ENCODE results near the gene CDH15.
"Not testable (repeated sequence)": the region's sequence is repeated elsewhere in the genome, so short reads cannot be mapped to it uniquely, and the experiment has no call there.

Gene CDH15

DNA sequence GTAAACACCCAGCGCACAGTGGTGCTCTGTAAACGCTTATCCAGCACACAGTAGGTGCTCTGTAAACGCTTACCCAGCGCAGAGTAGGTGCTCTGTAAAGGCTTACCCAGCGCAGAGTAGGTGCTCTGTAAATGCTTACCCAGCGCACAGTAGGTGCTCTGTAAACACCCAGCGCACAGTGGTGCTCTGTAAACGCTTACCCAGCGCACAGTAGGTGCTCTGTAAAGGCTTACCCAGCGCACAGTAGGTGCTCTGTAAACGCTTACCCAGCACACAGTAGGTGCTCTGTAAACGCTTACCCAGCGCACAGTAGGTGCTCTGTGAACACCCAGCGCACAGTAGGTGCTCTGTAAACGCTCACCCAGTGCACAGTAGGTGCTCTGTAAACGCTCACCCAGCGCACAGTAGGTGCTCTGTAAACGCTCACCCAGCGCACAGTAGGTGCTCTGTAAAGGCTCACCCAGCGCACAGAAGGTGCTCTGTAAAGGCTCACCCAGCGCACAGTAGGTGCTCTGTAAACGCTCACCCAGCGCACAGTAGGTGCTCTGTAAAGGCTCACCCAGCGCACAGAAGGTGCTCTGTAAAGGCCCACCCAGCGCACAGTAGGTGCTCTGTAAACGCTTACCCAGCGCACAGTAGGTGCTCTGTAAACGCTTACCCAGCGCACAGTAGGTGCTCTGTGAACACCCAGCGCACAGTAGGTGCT is 14.5 kb downstream of the CDH15 start:
- DNase-seq (ENCODE audit: extremely low read depth in 1 of 2, low read depth in 1 of 2): not testable (repeated sequence)

DNA sequence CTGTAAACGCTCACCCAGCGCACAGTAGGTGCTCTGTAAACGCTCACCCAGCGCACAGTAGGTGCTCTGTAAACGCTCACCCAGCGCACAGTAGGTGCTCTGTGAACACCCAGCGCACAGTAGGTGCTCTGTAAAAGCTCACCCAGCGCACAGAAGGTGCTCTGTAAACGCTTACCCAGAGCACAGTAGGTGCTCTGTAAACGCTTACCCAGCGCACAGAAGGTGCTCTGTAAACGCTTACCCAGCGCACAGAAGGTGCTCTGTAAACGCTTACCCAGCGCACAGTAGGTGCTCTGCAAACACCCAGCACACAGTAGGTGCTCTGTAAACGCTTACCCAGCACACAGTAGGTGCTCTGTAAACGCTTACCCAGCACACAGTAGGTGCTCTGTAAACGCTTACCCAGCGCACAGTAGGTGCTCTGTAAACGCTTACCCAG is 15.1 kb downstream of the CDH15 start:
- not testable (repeated sequence) for DNase-seq (ENCODE audit: extremely low read depth in 1 of 2, low read depth in 1 of 2)

DNA sequence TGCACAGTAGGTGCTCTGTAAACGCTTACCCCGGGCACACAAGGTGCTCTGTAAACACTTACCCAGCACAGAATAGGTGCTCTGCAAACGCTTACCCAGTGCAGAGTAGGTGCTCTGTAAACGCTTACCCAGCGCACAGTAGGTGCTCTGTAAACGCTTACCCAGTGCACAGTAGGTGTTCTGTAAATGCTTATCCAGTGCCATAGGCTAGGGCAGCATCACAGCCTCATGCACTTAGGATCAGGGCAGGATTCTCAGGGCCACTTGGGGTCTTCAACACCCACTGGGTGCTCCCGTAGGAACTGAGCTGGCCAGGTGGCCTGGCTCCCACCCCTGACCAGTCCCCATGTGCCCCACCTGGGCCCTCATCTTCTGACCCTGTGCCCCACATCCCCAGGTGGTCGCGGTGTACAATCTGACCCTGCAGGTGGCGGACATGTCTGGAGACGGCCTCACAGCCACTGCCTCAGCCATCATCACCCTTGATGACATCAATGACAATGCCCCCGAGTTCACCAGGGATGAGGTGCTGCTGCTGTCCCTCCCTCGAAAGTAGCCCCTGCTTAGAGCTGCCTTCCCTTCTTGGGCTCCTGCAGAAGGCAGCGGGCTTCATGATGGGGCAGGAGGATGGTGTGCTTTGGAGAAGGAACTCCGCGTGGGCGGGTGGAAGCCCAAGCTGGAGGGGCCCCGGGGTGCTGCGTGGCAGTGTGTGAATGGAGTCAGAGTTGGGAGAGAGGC is 15.7 kb downstream of the CDH15 start:
- no peak for DNase-seq (ENCODE audit: extremely low read depth in 1 of 2, low read depth in 1 of 2)

DNA sequence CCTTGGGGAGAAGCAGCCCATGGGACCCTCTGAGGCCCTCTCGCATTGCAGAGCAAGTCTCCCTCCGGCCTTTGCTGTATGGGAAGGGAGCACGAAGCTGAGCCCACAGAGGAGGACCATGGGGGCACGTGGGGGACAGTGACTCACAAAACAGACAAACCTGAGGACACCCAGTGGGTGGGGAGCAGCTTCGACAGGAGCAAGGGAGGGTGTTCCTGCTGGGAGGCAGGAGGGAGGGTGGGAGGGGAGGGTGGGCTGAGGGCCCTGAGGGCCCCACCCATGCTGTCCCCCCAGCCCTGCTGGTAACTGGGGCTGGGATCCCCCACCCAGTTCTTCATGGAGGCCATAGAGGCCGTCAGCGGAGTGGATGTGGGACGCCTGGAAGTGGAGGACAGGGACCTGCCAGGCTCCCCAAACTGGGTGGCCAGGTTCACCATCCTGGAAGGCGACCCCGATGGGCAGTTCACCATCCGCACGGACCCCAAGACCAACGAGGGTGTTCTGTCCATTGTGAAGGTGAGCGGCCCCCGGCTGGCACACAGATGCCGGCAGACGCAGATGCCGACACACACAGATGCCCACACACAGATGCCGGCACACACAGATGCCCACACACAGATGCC is 16.3 kb downstream of the CDH15 start:
- no peak for DNase-seq (ENCODE audit: extremely low read depth in 1 of 2, low read depth in 1 of 2)

GRCh38 chr16:89188471-89189357 is 17.2 kb downstream of the CDH15 start:
- not testable (repeated sequence) for DNase-seq (ENCODE audit: extremely low read depth in 1 of 2, low read depth in 1 of 2)

- no peak for DNase-seq (ENCODE audit: extremely low read depth in 1 of 2, low read depth in 1 of 2)
Observed at GRCh38 chr16:89189358-89190025, 17.9 kb downstream of the CDH15 start.

DNA sequence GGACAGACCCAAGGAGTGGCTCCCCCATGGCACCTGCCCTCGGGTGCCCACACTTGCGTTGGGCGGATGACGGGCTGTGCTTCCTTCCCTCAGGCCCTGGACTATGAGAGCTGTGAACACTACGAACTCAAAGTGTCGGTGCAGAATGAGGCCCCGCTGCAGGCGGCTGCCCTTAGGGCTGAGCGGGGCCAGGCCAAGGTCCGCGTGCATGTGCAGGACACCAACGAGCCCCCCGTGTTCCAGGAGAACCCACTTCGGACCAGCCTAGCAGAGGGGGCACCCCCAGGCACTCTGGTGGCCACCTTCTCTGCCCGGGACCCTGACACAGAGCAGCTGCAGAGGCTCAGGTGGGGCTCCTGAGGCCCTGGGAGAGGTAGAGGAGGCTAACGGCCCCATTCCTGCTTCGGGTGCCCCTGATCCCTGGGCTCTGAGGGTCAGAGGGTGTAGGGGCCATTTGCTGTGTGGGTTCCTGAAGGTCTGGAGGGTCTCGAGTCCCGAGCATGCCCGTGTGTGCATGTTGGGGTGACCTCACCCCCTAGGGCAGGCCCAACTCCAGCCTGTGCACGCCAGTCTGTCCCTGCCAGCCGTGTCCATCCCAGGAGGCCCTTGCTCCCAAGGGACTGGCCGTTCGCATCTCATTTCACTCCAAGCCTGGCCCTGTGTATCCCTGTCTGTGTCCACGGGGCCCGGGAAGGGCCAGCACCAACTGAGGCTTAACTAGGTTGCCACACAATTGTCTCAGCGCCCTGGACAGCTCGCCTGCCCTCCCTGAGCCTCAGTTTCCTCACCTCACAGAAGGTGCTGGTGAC is 18.8 kb downstream of the CDH15 start:
- DNase-seq (ENCODE audit: extremely low read depth in 1 of 2, low read depth in 1 of 2): no peak

GRCh38 chr16:89191033-89191900 is 19.7 kb downstream of the CDH15 start:
- DNase-seq (ENCODE audit: extremely low read depth in 1 of 2, low read depth in 1 of 2): no peak

DNA sequence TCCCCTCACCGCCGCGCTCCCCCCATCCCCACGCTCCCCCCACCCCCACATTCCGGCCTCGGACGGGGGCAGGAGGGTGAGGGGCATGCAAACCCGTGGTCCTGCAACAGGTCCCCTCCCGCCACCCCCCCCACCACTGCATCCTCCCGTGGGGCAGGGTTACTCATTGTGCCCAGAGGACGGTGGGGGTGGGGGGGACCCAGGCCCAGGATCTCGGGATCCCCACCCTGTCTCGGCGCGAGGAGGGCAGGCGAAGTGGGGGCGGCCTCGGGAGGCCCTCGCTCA is 20.3 kb downstream of the CDH15 start:
- no peak for DNase-seq (ENCODE audit: extremely low read depth in 1 of 2, low read depth in 1 of 2)

GRCh38 chr16:89192186-89192955 is 20.8 kb downstream of the CDH15 start:
- peak in 1 of 2 donors; percentile 29 for DNase-seq (ENCODE audit: extremely low read depth in 1 of 2, low read depth in 1 of 2)

DNA sequence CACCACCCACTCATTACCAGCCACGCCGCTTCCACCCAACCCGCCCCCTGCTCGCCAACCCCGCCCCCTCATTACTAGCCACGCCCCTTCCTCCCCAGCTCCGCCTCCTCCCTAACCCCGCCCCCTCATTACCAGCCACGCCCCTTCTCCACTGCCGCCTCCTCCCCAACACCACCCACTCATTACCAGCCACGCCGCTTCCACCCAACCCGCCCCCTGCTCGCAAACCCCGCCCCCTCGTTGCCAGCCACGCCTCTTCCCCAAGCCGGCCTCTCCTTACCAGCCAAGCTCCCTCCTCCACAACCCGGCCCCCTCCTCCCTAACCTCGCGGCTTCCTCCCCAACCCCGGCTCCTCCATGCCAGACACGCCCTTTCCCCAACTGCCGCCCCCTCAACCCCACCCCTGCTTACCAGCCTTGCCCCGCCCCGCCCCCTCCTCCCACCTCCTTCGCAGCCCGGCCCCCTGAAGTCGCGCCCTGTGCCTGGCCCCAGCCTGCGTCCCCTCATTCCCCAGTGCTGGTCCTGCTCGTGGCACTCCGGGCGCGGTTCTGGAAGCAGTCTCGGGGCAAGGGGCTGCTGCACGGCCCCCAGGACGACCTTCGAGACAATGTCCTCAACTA is 21.5 kb downstream of the CDH15 start:
- peak in 1 of 2 donors; percentile 61 for DNase-seq (ENCODE audit: extremely low read depth in 1 of 2, low read depth in 1 of 2)

GRCh38 chr16:89193576-89194293 is 22.2 kb downstream of the CDH15 start:
- DNase-seq (ENCODE audit: extremely low read depth in 1 of 2, low read depth in 1 of 2): no peak

GRCh38 chr16:89194340-89195311 is 23.1 kb downstream of the CDH15 start:
- no peak for DNase-seq (ENCODE audit: extremely low read depth in 1 of 2, low read depth in 1 of 2)

DNA sequence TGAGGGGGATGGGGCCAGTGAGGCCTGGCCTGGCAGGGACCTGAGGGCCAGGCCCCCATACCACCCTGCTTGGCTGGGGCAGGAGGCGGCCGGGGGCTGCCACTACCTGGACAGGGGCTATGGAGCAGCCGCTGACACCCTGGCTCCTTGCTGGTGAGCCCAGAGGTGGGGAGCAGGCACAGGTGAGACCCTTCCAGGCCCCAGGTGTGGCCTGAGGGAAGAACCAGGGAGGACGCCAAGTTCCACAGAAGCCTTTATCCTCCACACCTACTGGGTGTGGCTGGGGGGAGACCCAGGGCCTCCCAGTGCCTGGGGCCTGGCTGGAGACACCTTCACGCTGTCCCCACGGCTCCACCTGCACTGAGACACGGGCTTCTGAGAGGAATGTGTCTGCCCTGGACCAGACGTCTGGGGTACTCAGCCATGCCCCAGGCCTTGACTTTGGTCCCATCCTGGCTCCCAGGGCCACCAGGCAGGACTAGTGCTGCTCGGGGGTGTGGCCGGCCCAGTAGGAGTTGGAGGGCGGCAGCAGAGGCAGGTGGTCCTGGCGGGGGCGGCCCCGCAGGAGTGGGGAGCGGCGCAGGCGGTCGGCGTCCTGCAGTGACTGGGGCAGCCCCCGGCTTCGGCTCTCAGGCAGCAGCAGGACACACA is 24.1 kb downstream of the CDH15 start:
- DNase-seq (ENCODE audit: extremely low read depth in 1 of 2, low read depth in 1 of 2): no peak

DNA sequence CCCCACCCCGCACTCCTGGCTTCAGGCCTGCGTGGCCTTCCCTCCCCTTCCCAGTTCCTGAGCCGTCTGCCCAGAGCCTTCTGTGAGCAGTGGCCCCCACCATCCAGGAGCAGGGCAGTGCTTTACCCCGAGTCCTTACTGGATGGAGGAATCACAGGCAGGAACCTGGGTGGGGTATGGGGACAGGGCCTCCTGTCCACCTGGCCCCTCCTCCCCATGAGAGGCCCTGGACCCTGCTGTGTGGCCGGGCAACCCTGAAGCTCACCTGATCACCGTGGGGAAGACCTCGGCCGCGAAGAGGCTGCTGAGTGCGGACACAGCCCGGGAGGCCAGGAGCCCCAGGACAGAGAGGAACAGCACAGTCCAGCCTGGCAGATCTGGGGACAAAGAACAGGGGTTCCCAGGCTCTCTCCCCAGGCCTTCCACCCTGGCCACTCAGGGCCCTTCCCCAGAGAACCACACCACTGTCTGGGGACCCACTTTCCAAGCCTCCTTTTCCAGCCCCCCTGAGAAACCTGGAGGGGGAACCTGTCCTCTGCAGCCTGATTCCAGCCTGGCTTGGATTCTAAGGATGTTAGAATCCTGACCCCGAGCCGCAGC is 25.6 kb downstream of the CDH15 start:
- DNase-seq (ENCODE audit: extremely low read depth in 1 of 2, low read depth in 1 of 2): no peak

Data from activated CD8-positive, alpha-beta memory T cell treated with anti-CD3 and anti-CD28 coated beads for 1 hour (primary cell).